GM12874 (cell line): Measurements from ENCODE around the gene ENTPD1.

ENCODE experiments used
- CTCF ChIP-seq: IDR thresholded peaks from 2 replicates; pipeline ENCODE4 v1.5.1; 2011; ENCODE audit warnings: low read depth, mild to moderate bottlenecking, control low read depth, low read length, moderate library complexity; ENCODE audit not compliant: insufficient read depth

ENTPD1 gene

GRCh38 chr10:95840121-95840520, 84.2 kb downstream of the ENTPD1 start:
- TF ChIP-seq CTCF = no peak

- no peak for TF ChIP-seq CTCF
Observed at GRCh38 chr10:95840681-95841080, 84.7 kb downstream of the ENTPD1 start.

GRCh38 chr10:95841661-95842498, 85.9 kb downstream of the ENTPD1 start:
- TF ChIP-seq CTCF = peak; percentile 32; the same call in 1 of the 2 replicates

DNA sequence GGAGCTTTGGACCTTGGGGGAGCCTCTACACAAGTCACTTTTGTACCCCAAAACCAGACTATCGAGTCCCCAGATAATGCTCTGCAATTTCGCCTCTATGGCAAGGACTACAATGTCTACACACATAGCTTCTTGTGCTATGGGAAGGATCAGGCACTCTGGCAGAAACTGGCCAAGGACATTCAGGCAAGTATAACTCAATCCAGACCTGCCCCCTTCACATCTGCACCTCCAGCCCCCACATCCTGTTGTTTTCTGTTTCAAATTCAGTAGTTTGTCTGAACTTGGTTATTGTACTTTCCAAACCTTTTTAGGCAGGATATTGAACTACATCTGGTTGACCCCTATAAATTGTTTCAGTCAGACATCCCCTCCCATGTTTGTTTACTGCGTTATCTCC, 89.4 kb downstream of the ENTPD1 start:
- no peak for TF ChIP-seq CTCF

GRCh38 chr10:95847007-95847406, 91.0 kb downstream of the ENTPD1 start:
- no peak for TF ChIP-seq CTCF

DNA sequence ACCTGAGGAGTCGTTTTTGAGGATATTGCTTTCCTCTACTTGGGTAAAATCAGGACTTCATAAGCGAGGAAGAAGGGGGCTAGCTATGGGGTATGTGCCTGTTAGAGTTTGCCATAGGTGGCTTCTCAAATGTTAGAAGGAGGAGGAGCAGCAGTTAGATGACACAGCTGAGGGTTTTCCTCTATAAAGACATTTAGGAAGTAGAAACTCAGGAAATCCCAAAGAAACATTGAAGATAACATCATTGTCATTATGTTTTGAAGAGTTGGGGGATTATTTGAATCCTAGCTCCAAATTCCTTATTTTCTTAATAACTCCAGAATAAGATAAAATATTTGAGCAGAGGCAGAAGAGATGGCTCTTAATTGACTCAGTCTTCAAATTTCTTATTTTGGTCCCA, 92.9 kb downstream of the ENTPD1 start:
- no peak for TF ChIP-seq CTCF

DNA sequence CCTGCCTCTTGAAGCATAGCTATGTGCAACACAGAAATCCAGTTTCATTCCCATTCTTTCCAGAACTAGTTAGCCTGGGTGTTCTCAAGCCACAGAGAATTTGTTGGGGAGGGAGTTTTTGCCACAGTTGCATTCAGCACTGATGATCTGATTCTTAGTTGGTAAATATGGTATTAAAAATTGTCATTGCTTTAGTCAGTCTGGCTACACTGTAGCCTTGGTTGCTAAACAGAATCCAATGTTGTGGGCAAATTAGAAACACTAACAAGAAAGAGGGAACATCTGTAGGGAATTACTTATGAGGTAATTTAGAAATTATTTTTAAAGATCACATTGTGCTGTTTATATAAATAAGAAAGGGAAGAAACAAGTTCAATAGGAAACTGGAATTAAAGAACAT, 94.8 kb downstream of the ENTPD1 start:
- no peak for TF ChIP-seq CTCF
